Measurements from ENCODE around the gene SHB.
"Not testable (repeated sequence)": the region's sequence is repeated elsewhere in the genome, so short reads cannot be mapped to it uniquely, and the experiment has no call there.

The SHB gene

GRCh38 chr9:37969558-37970300, 99.3 kb downstream of the SHB start:
- DNase-seq (ENCODE audit: low read depth in 2 of 2) = no peak

GRCh38 chr9:37969130-37969529, 99.9 kb downstream of the SHB start:
- no peak for DNase-seq (ENCODE audit: low read depth in 2 of 2)

GRCh38 chr9:37968228-37968701, 100.8 kb downstream of the SHB start:
- no peak for DNase-seq (ENCODE audit: low read depth in 2 of 2)

GRCh38 chr9:37967761-37968080, 101.3 kb downstream of the SHB start:
- DNase-seq (ENCODE audit: low read depth in 2 of 2) = no peak

GRCh38 chr9:37967014-37967760, 101.8 kb downstream of the SHB start:
- DNase-seq (ENCODE audit: low read depth in 2 of 2) = no peak

GRCh38 chr9:37966412-37967013, 102.5 kb downstream of the SHB start:
- no peak for DNase-seq (ENCODE audit: low read depth in 2 of 2)

GRCh38 chr9:37965676-37966345, 103.2 kb downstream of the SHB start:
- DNase-seq (ENCODE audit: low read depth in 2 of 2) = not testable (repeated sequence)

GRCh38 chr9:37965116-37965515, 103.9 kb downstream of the SHB start:
- no peak for DNase-seq (ENCODE audit: low read depth in 2 of 2)

- no peak for DNase-seq (ENCODE audit: low read depth in 2 of 2)
Observed at GRCh38 chr9:37964740-37965081, 104.3 kb downstream of the SHB start.

- DNase-seq (ENCODE audit: low read depth in 2 of 2) = no peak
Observed at GRCh38 chr9:37963936-37964739, 104.9 kb downstream of the SHB start.

GRCh38 chr9:37961351-37961750, 107.7 kb downstream of the SHB start:
- no peak for DNase-seq (ENCODE audit: low read depth in 2 of 2)

GRCh38 chr9:37960631-37961030, 108.4 kb downstream of the SHB start:
- DNase-seq (ENCODE audit: low read depth in 2 of 2) = no peak

- no peak for DNase-seq (ENCODE audit: low read depth in 2 of 2)
Observed at GRCh38 chr9:37959976-37960375, 109.1 kb downstream of the SHB start.

- no peak for DNase-seq (ENCODE audit: low read depth in 2 of 2)
Observed at GRCh38 chr9:37958154-37958553, 110.9 kb downstream of the SHB start.

GRCh38 chr9:37957664-37957953, 111.4 kb downstream of the SHB start:
- DNase-seq (ENCODE audit: low read depth in 2 of 2) = no peak

- no peak for DNase-seq (ENCODE audit: low read depth in 2 of 2)
Observed at GRCh38 chr9:37956904-37957663, 111.9 kb downstream of the SHB start.

GRCh38 chr9:37956423-37956820, 112.6 kb downstream of the SHB start:
- DNase-seq (ENCODE audit: low read depth in 2 of 2) = no peak

- DNase-seq (ENCODE audit: low read depth in 2 of 2) = no peak
Observed at GRCh38 chr9:37955781-37956422, 113.1 kb downstream of the SHB start.

- no peak for DNase-seq (ENCODE audit: low read depth in 2 of 2)
Observed at GRCh38 chr9:37954581-37954981, 114.4 kb downstream of the SHB start.

- no peak for DNase-seq (ENCODE audit: low read depth in 2 of 2)
Observed at GRCh38 chr9:37953775-37954437, 115.1 kb downstream of the SHB start.

Data from stimulated activated CD4-positive, alpha-beta T cell treated with anti-CD3 and anti-CD28 coated beads, Interleukin-1b, Interleukin-23, amount 100 ng/mL, for 1 hour (primary cell).